Keratinocyte (primary cell): ENCODE results near the gene MARCHF3. TPM values are rescaled to one million over a fixed set of nuclear protein-coding genes. Genes with fewer than 3 reads are reported as not detected.

Source experiments
- DNase-seq: peaks from one replicate; pipeline ENCODE4 v3.0.0-alpha.2; 2011; ENCODE audit warnings: low read depth, missing footprints, low spot score
- FAIRE-seq: peaks from 2 replicates; lab custom pipeline; 2011; peaks lifted over from hg19 to GRCh38; lab: Jason Lieb, UNC
- H2AFZ ChIP-seq: 2 replicates; pipeline ENCODE4 v1.6.0; 2012; ENCODE audit warnings: low read length, control low read depth, inconsistent platforms; ENCODE audit not compliant: control insufficient read depth
- H3K27ac ChIP-seq: 2 replicates; pipeline ENCODE4 v1.5.1; 2011; ENCODE audit warnings: low read length; ENCODE audit not compliant: control insufficient read depth, insufficient read depth
- H3K27me3 ChIP-seq: 3 replicates; pipeline ENCODE4 v1.6.0; 2011; ENCODE audit warnings: low read length; ENCODE audit not compliant: control insufficient read depth, insufficient read depth; ENCODE audit errors: extremely low read depth
- H3K36me3 ChIP-seq, 2 experiments: 2 replicates in 1 of 2; 3 replicates in 1 of 2; pipeline ENCODE4 v1.5.1; 2011; ENCODE audit warnings: low read length in 2 of 2, mild to moderate bottlenecking in 1 of 2; ENCODE audit not compliant: control insufficient read depth in 2 of 2, insufficient read depth in 2 of 2; ENCODE audit errors: extremely low read depth in 1 of 2
- H3K4me1 ChIP-seq: 3 replicates; pipeline ENCODE4 v1.5.1; 2011; ENCODE audit warnings: low read length; ENCODE audit not compliant: control insufficient read depth, insufficient read depth; ENCODE audit errors: extremely low read depth
- H3K4me2 ChIP-seq: 3 replicates; pipeline ENCODE4 v1.6.0; 2011; ENCODE audit warnings: low read depth, low read length; ENCODE audit not compliant: control insufficient read depth, insufficient read depth; ENCODE audit errors: extremely low read depth
- H3K4me3 ChIP-seq, 3 experiments: fragments of 200-600 bp in 1 of 3; sonication (generic) in 1 of 3; 2 replicates in 2 of 3; 3 replicates in 1 of 3; pipeline ENCODE4 v1.5.1; 2011 to 2016; ENCODE audit warnings: low read length in 3 of 3, mild to moderate bottlenecking in 3 of 3, control low read depth in 2 of 3, inconsistent platforms in 1 of 3, low read depth in 1 of 3, mixed read lengths in 1 of 3, mixed run types in 1 of 3, moderate library complexity in 1 of 3; ENCODE audit not compliant: control insufficient read depth in 2 of 3, insufficient read depth in 2 of 3; ENCODE audit errors: extremely low read depth in 1 of 3
- H3K79me2 ChIP-seq: 2 replicates; pipeline ENCODE4 v1.6.0; 2012; ENCODE audit warnings: low read length; ENCODE audit not compliant: control insufficient read depth, insufficient read depth
- H3K9ac ChIP-seq: 3 replicates; pipeline ENCODE4 v1.6.0; 2011; ENCODE audit warnings: low read length; ENCODE audit not compliant: control insufficient read depth, insufficient read depth; ENCODE audit errors: extremely low read depth
- H3K9me1 ChIP-seq: 3 replicates; pipeline ENCODE4 v1.6.0; 2011; ENCODE audit warnings: low read length; ENCODE audit not compliant: control insufficient read depth, insufficient read depth; ENCODE audit errors: extremely low read depth
- H3K9me3 ChIP-seq: 2 replicates; pipeline ENCODE4 v1.5.1; 2012; ENCODE audit warnings: low read depth, low read length; ENCODE audit not compliant: control insufficient read depth
- H4K20me1 ChIP-seq: 3 replicates; pipeline ENCODE4 v1.6.0; 2011; ENCODE audit warnings: low read length; ENCODE audit not compliant: control insufficient read depth, insufficient read depth; ENCODE audit errors: extremely low read depth
- EZH2 ChIP-seq: IDR thresholded peaks from one replicate; pipeline ENCODE4 v1.6.1; 2012; ENCODE audit warnings: inconsistent platforms, mild to moderate bottlenecking, low read length, moderate library complexity
- dilution Hi-C: fragments of 300-500 bp; cut with MboI; formaldehyde crosslinking; loops from one replicate; pipeline ENCODE4 v1.7.0; 2020; ENCODE audit warnings: low sequenced_read_pairs; ENCODE audit not compliant: extremely low pct_ligation_motif_present
- polyA plus RNA-seq, 5 experiments: library from polyadenylated mRNA; depleted of rRNA in 3 of 5; stranded (reverse) in 3 of 5; stranded (forward) in 1 of 5; unstranded in 1 of 5; fragments of >200 nt; gene quantifications; 1 replicate in 1 of 5; 2 replicates in 3 of 5; 3 replicates in 1 of 5; pipeline versions ENCODE4 v1.2.1 to v1.2.3, GENCODE V29; 2011 to 2012; ENCODE audit warnings: missing spikeins in 2 of 5, low read depth in 1 of 5, low replicate concordance in 1 of 5
- TF ChIP-seq, protein P1 (sequence below), 3 experiments: IDR thresholded peaks in 1 of 3; conservative IDR thresholded peaks in 1 of 3; optimal IDR thresholded peaks in 1 of 3; 2 replicates in 2 of 3; 3 replicates in 1 of 3; pipeline versions ENCODE3 to v1.5.1; 2011; ENCODE audit warnings: low read length in 3 of 3, mild to moderate bottlenecking in 3 of 3, moderate library complexity in 2 of 3, control low read depth in 1 of 3, inconsistent platforms in 1 of 3; ENCODE audit not compliant: insufficient read depth in 2 of 3; ENCODE audit errors: extremely low read depth in 1 of 3

MARCHF3 gene
- polyA plus RNA-seq, 1 donor (not counting 4 experiments of a cell fraction or from before 2014, with no cell fraction given): 0.45 TPM

DNA sequence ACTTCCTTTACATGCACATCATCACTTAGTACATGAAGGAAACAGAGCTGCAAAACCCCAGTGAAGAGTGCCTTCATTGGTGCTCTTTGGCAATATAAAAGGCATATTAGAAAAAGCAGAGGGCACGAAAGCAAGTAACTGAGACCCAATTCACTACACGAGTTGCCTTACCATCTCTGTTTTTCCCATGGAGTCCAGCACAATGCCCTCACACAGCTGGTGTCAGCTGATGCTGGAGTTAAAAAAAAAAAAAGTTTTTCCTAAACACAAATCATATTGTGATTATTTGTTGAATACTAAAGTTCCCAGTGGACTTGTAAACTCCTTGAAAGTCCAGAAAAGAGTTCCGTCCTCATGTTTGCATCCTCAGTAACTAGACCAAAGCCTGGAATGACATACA, 25.6 kb downstream of the MARCHF3 start:
- no peaks in the 10 kb centered on the region for H4K20me1 ChIP-seq
- no peaks in the 10 kb centered on the region for H3K9me1 ChIP-seq
- H3K4me1 ChIP-seq: no peaks in the 10 kb centered on the region
- no peaks in the 10 kb centered on the region for H3K36me3 ChIP-seq
- no peak overlapping the region for H3K27ac ChIP-seq
- DNase-seq (no peak), FAIRE-seq (no peak)
- no peaks in the 10 kb centered on the region for H3K9me3 ChIP-seq
- no peak overlapping the region for H3K9ac ChIP-seq
- TF ChIP-seq EZH2: no peak
- TF ChIP-seq, protein P1, sequence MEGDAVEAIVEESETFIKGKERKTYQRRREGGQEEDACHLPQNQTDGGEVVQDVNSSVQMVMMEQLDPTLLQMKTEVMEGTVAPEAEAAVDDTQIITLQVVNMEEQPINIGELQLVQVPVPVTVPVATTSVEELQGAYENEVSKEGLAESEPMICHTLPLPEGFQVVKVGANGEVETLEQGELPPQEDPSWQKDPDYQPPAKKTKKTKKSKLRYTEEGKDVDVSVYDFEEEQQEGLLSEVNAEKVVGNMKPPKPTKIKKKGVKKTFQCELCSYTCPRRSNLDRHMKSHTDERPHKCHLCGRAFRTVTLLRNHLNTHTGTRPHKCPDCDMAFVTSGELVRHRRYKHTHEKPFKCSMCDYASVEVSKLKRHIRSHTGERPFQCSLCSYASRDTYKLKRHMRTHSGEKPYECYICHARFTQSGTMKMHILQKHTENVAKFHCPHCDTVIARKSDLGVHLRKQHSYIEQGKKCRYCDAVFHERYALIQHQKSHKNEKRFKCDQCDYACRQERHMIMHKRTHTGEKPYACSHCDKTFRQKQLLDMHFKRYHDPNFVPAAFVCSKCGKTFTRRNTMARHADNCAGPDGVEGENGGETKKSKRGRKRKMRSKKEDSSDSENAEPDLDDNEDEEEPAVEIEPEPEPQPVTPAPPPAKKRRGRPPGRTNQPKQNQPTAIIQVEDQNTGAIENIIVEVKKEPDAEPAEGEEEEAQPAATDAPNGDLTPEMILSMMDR (optimal IDR thresholded peaks at IDR 0.05 in 1 of 3, IDR thresholded peaks at IDR 0.05 in 1 of 3, conservative IDR thresholded peaks at IDR 0.05 in 1 of 3; ENCODE audit: extremely low read depth in 1 of 3, insufficient read depth in 2 of 3, low read length in 3 of 3): no peak
- H3K27me3 ChIP-seq: no peaks in the 10 kb centered on the region
- H3K79me2 ChIP-seq: no peaks in the 10 kb centered on the region
- no peak overlapping the region for H3K4me2 ChIP-seq
- no peak overlapping the region for H3K4me3 ChIP-seq
- dilution Hi-C loops: no loop called here
- no peak overlapping the region for H2AFZ ChIP-seq

DNA sequence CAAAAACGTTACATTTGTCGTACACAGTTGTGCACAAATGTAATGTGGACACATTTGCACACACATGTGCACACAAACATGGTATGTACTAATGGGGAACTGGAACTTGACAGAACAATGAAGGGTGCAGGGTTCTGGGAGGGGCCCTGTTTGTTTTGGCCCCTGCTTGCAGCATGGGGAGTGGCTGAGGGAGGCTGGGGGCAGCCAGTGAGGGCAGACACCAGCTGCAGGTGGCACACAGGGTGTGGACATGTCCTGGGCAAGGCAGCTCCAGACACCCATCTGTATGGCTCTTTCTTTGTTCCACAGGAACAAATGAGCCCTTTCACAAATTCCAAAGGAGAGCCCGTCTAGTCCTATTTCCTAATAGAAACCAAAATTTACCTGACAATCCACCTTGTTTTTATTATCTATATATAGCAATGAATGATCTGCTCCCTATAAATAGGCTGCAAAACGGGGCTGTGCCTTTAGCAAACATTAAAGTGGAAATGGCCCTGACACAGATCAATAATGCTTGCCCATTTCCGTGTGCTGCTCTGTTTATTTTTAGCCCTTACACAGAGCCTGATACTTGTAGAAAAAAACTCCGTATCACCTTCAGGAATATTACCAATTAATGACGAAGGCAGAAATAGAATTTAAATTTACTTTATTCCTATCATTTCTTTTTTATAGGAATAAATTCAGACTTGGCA, 26.4 kb downstream of the MARCHF3 start:
- no peaks in the 10 kb centered on the region for H3K9me1 ChIP-seq
- no peak overlapping the region for H3K4me3 ChIP-seq
- DNase-seq (no peak), FAIRE-seq (no peak)
- no peaks in the 10 kb centered on the region for H3K9me3 ChIP-seq
- no peak overlapping the region for H3K27ac ChIP-seq
- no peaks in the 10 kb centered on the region for H3K4me1 ChIP-seq
- dilution Hi-C loops: no loop called here
- no peaks in the 10 kb centered on the region for H3K36me3 ChIP-seq
- H3K79me2 ChIP-seq: no peaks in the 10 kb centered on the region
- no peak overlapping the region for H3K9ac ChIP-seq
- no peak overlapping the region for H3K4me2 ChIP-seq
- H4K20me1 ChIP-seq: no peaks in the 10 kb centered on the region
- no peak for TF ChIP-seq EZH2
- TF ChIP-seq, protein P1 (optimal IDR thresholded peaks at IDR 0.05 in 1 of 3, IDR thresholded peaks at IDR 0.05 in 1 of 3, conservative IDR thresholded peaks at IDR 0.05 in 1 of 3; ENCODE audit: extremely low read depth in 1 of 3, insufficient read depth in 2 of 3, low read length in 3 of 3): no peak
- H3K27me3 ChIP-seq: no peaks in the 10 kb centered on the region
- H2AFZ ChIP-seq: no peak overlapping the region
